Stomach (tissue), 9 donors: ENCODE measurements around the gene MCM3AP. TPM values are rescaled to one million over a fixed set of nuclear protein-coding genes. Genes with fewer than 3 reads are reported as not detected.

Source experiments
- DNase-seq, 2 donors: peaks; one replicate each; pipeline versions ENCODE4 v3.0.0 to v3.0.0-alpha.2; 2013 to 2019
- H3K27ac ChIP-seq, 5 donors: fragments of 200-600 bp in 4 of 5; sonication (generic) in 4 of 5; one replicate each; pipeline ENCODE4 v1.5.1; 2013 to 2019; ENCODE audit warnings: mild to moderate bottlenecking in 1 of 5, moderate library complexity in 1 of 5
- H3K27me3 ChIP-seq, 3 donors: fragments of 200-600 bp; sonication (generic); one replicate each; pipeline ENCODE4 v1.5.1; 2017 to 2019; ENCODE audit warnings: mixed run types in 1 of 3
- H3K36me3 ChIP-seq, 4 donors: fragments of 200-600 bp; sonication (generic); 1 replicate in 3 of 4; 2 replicates in 1 of 4; pipeline ENCODE4 v1.5.1; 2016 to 2019
- H3K4me1 ChIP-seq, 4 donors: fragments of 200-600 bp; sonication (generic); one replicate each; pipeline ENCODE4 v1.5.1; 2016 to 2019
- H3K4me3 ChIP-seq, 4 donors: fragments of 200-600 bp; sonication (generic) in 3 of 4; one replicate each; pipeline ENCODE4 v1.5.1; 2016 to 2019; ENCODE audit warnings: mild to moderate bottlenecking in 1 of 4
- H3K9me3 ChIP-seq, 4 donors: fragments of 200-600 bp; sonication (generic); one replicate each; pipeline ENCODE4 v1.5.1; 2016 to 2019
- EP300 ChIP-seq: sonication (generic); formaldehyde crosslinking; IDR thresholded peaks from one replicate; pipeline ENCODE4 v1.6.1; 2017; ENCODE audit warnings: antibody characterized with exemption
- POLR2A ChIP-seq, 4 donors: fragments of 450-650 bp; IDR thresholded peaks; one replicate each; pipeline ENCODE4 v1.6.1; 2016; ENCODE audit warnings: antibody characterized with exemption in 4 of 4, control low read depth in 2 of 4, mild to moderate bottlenecking in 1 of 4, moderate library complexity in 1 of 4
- POLR2AphosphoS5 ChIP-seq, 3 donors: sonication (generic); formaldehyde crosslinking; IDR thresholded peaks; one replicate each; pipeline ENCODE4 v1.6.1; 2016; ENCODE audit warnings: antibody characterized with exemption in 3 of 3
- WGBS, 5 donors: extraction: QIAGEN DNeasy Blood & Tissue Kit in 3 of 5; methylation state at CpG; one replicate each; pipeline versions ENCODE4 v1.1.5 to v1.1.7; 2013 to 2018; 5-methylcytosine and 5-hydroxymethylcytosine counted together
- intact Hi-C: fragments of 100-400 bp; cut with DNase I; formaldehyde crosslinking; loops from one replicate; pipeline ENCODE4 v1.15.1; 2023; ENCODE audit warnings: low total_unique reads
- polyA plus RNA-seq, 3 donors: library from polyadenylated mRNA; stranded (reverse); fragments of 200-250 nt; gene quantifications; one replicate each; pipeline ENCODE4 v1.2.3, GENCODE V29; 2013
- total RNA-seq, 5 donors: library from RNA; depleted of rRNA; stranded (reverse); fragments of >200 nt; gene quantifications; one replicate each; pipeline versions ENCODE4 v1.1.0 to v1.2.3, GENCODE V29; 2014 to 2016
- TF ChIP-seq, protein P1 (sequence below), 7 experiments: fragments of 450-650 bp in 4 of 7; fragments of 200-600 bp in 3 of 7; sonication (generic) in 3 of 7; IDR thresholded peaks; one replicate each; pipeline ENCODE4 v1.5.1; 2016 to 2019; ENCODE audit warnings: antibody characterized with exemption in 7 of 7, control low read depth in 2 of 7, mild to moderate bottlenecking in 1 of 7
- donor health status: healthy with polysubstance abuse.
- donor health status: Bipolar disorder and iron deficiency.
- donor health status: healthy.

Gene MCM3AP
- total and polyA plus RNA-seq, 8 donors: 18.9 to 555 (median 57.4) TPM

DNA sequence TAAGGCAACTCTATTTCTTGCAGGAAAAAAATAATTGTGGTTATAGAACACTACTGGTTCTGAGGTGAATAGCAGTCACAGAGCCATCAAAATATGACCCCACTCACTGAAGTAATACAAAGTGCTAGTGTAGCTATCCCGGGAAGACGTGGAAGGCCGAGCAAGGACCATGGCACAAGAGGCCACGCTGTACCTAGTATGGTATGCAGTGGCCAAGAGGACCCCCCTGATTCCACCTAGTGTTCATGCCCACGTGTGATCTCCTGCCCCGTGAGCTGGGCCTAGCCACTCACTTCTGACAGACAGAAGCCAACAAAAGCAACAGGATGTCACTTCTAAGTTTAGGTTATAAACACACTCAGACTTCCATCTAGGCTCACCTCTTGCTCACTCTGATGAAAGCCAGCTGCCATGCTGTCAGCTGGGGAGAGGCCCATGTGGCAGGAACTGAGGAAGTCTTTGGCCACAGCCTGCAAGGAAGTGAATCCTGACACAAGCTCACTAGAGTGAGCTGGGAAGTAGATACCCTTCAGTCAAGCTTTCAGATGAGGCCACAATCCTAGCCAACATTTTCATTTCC is 35.2 kb downstream of the MCM3AP start:
- H3K9me3 ChIP-seq: no peaks in the 10 kb centered on the region
- no peak overlapping the region for H3K27ac ChIP-seq
- peaks cover 0 to 5% (median 2%) of the 10 kb centered on the region in 4 donors for H3K4me1 ChIP-seq
- 90 to 95% (median 91%) methylated on average over 6 of the region's 6 CpGs for WGBS, 5 donors
- H3K4me3 ChIP-seq: no peak overlapping the region
- H3K36me3 ChIP-seq: peaks cover 54 to 100% (median 99%) of the 10 kb centered on the region in 4 donors
- intact Hi-C loops: no loop called here
- no peak for DNase-seq
- H3K27me3 ChIP-seq: no peaks in the 10 kb centered on the region
- no peak for TF ChIP-seq POLR2A (IDR thresholded peaks at IDR 0.05)
- TF ChIP-seq EP300: no peak
- TF ChIP-seq, protein P1, sequence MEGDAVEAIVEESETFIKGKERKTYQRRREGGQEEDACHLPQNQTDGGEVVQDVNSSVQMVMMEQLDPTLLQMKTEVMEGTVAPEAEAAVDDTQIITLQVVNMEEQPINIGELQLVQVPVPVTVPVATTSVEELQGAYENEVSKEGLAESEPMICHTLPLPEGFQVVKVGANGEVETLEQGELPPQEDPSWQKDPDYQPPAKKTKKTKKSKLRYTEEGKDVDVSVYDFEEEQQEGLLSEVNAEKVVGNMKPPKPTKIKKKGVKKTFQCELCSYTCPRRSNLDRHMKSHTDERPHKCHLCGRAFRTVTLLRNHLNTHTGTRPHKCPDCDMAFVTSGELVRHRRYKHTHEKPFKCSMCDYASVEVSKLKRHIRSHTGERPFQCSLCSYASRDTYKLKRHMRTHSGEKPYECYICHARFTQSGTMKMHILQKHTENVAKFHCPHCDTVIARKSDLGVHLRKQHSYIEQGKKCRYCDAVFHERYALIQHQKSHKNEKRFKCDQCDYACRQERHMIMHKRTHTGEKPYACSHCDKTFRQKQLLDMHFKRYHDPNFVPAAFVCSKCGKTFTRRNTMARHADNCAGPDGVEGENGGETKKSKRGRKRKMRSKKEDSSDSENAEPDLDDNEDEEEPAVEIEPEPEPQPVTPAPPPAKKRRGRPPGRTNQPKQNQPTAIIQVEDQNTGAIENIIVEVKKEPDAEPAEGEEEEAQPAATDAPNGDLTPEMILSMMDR (IDR thresholded peaks at IDR 0.05): no peak

DNA sequence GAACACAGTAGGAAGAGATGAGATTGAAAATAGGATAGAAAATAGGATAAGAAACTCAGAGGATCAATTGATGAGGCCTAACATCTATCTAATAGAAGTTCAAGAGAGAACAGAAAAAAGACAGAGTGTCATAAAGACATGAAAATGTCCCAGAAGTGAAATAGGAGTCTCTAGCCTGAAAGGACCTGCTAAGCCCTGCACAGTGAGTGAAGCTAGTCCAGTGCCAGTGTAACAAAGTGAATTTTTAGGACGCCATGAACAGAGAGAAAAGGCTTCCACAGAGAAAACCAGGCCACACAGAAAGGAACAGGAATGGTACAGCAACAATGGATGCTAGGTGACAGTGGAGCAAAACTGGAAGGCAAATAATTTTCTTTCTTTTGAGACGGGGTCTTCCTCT is 36.6 kb downstream of the MCM3AP start:
- no peaks in the 10 kb centered on the region for H3K9me3 ChIP-seq
- no peak for DNase-seq
- intact Hi-C loops: no loop called here
- no peaks in the 10 kb centered on the region for H3K27me3 ChIP-seq
- no peak overlapping the region for H3K27ac ChIP-seq
- WGBS, 5 donors: 88 to 98% (median 94%) methylated on average over 2 of the region's 2 CpGs
- peaks cover 0 to 5% (median 2%) of the 10 kb centered on the region in 4 donors for H3K4me1 ChIP-seq
- peaks cover 56 to 100% (median 99%) of the 10 kb centered on the region in 4 donors for H3K36me3 ChIP-seq
- TF ChIP-seq POLR2AphosphoS5 (IDR thresholded peaks at IDR 0.05) (no peak), EP300 (no peak), POLR2A (IDR thresholded peaks at IDR 0.05) (no peak)
- TF ChIP-seq, protein P1 (IDR thresholded peaks at IDR 0.05): no peak
- H3K4me3 ChIP-seq: no peak overlapping the region

DNA sequence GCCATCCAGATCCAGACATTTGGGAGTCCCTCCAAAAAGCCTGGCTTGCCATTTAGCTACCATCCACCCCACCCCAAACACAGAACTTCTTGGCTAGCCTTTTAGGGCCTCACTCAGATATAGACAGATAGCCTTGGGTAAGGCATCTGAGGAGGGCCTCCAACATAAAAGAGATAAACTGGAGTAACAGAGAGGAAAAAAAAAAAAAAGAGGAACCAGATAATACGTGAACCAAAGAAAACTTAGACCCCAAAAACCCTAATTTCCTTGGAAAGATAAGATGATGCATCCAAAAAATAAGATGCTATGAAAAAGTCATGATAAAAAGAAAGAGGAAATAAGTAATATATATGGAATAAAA is 37.0 kb downstream of the MCM3AP start:
- Histone ChIP-seq H3K27ac (no peak overlapping the region), H3K36me3 (peaks cover 61 to 100% (median 99%) of the 10 kb centered on the region in 4 donors), H3K9me3 (no peaks in the 10 kb centered on the region), H3K27me3 (no peaks in the 10 kb centered on the region), H3K4me3 (no peak overlapping the region), H3K4me1 (peaks cover 0 to 5% (median 2%) of the 10 kb centered on the region in 4 donors)
- 92 to 100% (median 94%) methylated on average over 1 of the region's 1 CpG for WGBS, 5 donors
- intact Hi-C loops: no loop called here
- DNase-seq: no peak
- TF ChIP-seq, protein P1 (IDR thresholded peaks at IDR 0.05): no peak
- TF ChIP-seq POLR2AphosphoS5 (IDR thresholded peaks at IDR 0.05) (no peak), EP300 (no peak), POLR2A (IDR thresholded peaks at IDR 0.05) (no peak)

DNA sequence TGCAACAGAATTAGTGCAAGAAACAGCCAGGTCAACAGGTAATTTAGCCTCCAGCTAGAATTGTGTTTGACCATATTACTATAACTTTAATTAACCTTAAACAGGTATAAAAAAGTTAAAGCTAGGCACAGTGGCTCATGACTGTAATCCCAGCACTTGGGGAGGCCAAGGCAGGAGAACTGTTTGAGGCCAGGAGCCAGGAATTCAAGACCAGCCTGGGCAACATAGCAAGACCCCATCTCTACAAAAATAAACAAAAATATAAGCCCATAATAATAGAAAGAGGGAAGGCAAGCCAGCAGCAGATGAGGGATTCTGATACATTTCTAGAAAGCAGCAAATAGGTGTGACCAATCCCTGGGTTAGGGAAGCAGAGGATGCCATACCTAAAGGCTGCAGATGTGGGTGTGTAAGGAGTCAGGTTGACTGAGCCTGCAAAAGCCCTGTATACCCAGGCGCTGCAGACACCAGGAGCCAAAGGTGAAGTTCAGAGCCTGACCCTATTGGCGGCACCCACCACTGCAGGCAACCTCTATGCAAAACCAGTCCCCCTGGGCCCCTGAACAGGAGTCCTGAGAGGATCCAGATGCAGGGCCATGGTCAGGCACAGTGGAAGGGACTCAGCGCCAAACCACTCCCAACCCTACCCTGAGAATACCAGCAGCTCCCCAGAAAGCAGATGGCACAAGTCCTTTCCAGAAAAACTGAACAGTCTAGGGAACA is 37.6 kb downstream of the MCM3AP start:
- Histone ChIP-seq H3K27ac (no peak overlapping the region), H3K4me3 (no peak overlapping the region), H3K27me3 (no peaks in the 10 kb centered on the region), H3K36me3 (peaks cover 66 to 100% (median 99%) of the 10 kb centered on the region in 4 donors), H3K9me3 (no peaks in the 10 kb centered on the region), H3K4me1 (peaks cover 0 to 5% (median 2%) of the 10 kb centered on the region in 4 donors)
- TF ChIP-seq, protein P1 (IDR thresholded peaks at IDR 0.05): no peak
- intact Hi-C loops: no loop called here
- 88 to 100% (median 93%) methylated on average over 3 of the region's 3 CpGs for WGBS, 5 donors
- no peak for DNase-seq
